Measurements from ENCODE around the gene MAP7D3.

- TF ChIP-seq, protein P1, sequence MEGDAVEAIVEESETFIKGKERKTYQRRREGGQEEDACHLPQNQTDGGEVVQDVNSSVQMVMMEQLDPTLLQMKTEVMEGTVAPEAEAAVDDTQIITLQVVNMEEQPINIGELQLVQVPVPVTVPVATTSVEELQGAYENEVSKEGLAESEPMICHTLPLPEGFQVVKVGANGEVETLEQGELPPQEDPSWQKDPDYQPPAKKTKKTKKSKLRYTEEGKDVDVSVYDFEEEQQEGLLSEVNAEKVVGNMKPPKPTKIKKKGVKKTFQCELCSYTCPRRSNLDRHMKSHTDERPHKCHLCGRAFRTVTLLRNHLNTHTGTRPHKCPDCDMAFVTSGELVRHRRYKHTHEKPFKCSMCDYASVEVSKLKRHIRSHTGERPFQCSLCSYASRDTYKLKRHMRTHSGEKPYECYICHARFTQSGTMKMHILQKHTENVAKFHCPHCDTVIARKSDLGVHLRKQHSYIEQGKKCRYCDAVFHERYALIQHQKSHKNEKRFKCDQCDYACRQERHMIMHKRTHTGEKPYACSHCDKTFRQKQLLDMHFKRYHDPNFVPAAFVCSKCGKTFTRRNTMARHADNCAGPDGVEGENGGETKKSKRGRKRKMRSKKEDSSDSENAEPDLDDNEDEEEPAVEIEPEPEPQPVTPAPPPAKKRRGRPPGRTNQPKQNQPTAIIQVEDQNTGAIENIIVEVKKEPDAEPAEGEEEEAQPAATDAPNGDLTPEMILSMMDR (IDR thresholded peaks at IDR 0.05): no peak
- TF ChIP-seq POLR2A (IDR thresholded peaks at IDR 0.05; ENCODE audit: low read depth) (no peak), POLR2AphosphoS5 (IDR thresholded peaks at IDR 0.05) (no peak), EP300 (IDR thresholded peaks at IDR 0.05) (no peak)
Measured at GRCh38 chrX:136262243-136262642, 11.0 kb upstream of the MAP7D3 start.

Measured in esophagus muscularis mucosa (tissue), 4 donors.